Superior temporal gyrus (tissue), 1 donor: ENCODE measurements around the gene PLXNB1.
"Not testable (repeated sequence)": the region's sequence is repeated elsewhere in the genome, so short reads cannot be mapped to it uniquely, and the experiment has no call there.

ENCODE experiments used
- DNase-seq: peaks from one replicate; pipeline ENCODE4 v3.0.0-alpha.2; 2016; ENCODE audit errors: extremely low spot score

PLXNB1 gene

GRCh38 chr3:48463703-48464102 is 33.8 kb upstream of the PLXNB1 start:
- DNase-seq = no peak

DNA sequence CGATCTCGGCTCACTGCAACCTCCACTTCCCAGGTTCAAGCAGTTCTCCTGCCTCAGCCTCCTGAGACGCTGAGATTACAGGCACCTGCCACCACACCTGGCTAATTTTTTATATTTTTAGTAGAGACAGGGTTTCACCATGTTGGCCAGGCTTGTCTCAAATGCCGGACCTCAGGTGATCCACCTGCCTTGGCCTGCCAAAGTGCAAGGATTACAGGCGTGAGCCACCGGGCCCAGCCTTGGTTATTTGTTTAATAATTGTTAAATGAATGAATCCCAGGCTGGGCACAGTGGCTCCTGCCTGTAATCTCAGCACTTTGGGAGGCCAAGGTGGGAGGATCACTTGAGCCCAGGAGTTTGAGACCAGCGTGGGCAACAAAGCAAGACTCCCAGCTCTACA is 31.9 kb upstream of the PLXNB1 start:
- DNase-seq = not testable (repeated sequence)

- DNase-seq = no peak
These were observed 30.6 kb upstream of the PLXNB1 start for GRCh38 chr3:48460517-48460902.

- DNase-seq = no peak
These were observed 30.1 kb upstream of the PLXNB1 start for GRCh38 chr3:48459773-48460516.

DNA sequence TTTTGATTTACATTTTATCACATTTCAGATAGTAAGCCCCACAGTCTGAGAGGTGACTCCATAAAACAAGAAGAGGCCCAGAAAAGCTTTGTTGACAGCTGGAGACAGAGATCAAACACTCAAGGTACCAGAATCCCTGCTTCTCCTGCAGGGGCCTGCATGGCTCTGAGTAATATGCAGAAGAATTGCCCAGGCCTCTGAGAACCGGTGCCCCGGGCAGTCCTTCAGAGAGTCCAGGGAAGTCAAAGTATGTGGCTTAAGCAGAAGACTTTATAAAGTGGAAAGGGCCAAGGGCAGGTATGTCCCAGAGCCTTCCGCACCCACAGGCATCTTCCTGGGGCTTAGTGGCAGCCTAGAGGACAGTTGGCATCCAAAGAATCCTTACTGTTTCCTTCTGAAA is 29.4 kb upstream of the PLXNB1 start:
- no peak for DNase-seq

GRCh38 chr3:48456456-48456855 is 26.6 kb upstream of the PLXNB1 start:
- no peak for DNase-seq

DNA sequence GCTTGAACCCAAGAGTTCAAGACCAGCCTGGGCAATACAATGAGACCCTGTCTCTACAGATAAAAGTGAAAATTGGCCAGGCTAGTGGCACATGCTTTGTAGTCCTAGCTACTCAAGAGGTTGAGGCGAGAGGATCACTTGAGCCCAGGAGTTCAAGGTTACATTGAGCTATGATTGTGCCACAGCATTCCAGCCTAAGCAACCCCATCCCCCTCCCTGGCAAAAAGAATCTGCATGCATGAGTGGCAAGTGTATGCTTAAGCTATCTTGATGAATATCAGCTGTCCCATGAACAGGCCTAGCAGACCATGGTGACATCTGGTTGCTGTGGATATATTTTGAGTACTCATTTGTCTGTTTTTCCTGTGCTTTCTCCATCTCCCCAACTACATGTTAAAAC is 21.4 kb upstream of the PLXNB1 start:
- DNase-seq = no peak

DNA sequence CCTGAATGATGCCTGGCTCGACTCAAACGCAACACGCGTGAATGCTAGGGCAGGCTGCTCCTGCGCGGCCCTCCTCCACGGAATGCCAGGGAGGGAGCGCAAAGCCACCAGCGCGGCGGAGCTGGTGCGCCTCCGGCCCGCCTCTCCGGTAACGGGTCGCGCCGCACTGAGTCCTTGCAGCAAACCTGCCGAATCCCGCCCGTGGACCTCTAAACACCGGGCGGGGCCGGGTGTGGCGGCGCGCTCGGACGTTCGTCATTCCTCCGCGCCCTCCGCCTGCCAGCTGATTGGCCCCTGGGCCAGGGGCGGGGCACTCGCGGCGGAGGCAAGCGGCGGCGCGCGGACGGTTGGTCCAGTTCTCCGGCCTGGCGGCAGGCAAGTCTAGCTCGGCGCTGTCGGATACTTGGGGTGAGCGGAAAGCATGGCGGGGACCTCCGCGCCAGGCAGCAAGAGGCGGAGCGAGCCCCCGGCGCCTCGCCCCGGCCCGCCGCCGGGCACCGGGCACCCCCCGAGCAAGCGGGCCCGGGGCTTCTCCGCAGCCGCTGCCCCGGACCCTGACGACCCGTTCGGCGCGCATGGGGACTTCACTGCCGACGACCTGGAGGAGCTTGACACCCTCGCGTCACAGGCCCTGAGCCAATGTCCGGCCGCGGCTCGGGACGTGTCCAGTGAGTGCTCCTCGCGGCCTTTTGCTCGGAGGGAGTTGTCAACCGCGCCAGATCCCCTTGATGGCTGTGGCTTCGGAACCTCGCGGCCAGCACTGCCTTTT is 16.7 kb upstream of the PLXNB1 start, which contains the start of gene ATRIP:
Gene ATRIP, plus strand, starts transcription at position 313 of the 769 bp plus-strand sequence. Its CDS starts 109 bp downstream, at position 422.
- DNase-seq = peak; percentile 88

DNA sequence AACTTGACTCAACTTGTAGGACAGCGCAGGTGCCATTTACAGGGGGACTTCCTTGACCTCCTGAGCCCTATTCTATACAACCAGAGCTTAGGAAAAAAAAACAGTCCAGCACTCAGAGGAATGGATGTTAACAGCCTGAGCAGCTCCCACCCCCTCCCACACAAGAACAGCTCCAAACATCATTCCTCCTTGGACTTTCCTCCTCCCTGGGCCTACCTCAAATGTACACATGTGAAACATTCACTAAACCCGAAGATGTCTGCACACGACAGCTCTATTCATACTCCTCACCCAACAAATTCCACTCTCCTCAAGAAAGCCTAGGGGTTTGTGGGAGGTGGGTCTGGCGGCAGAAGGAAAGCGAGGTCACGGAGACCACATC is 16.1 kb upstream of the PLXNB1 start:
- DNase-seq = no peak

DNA sequence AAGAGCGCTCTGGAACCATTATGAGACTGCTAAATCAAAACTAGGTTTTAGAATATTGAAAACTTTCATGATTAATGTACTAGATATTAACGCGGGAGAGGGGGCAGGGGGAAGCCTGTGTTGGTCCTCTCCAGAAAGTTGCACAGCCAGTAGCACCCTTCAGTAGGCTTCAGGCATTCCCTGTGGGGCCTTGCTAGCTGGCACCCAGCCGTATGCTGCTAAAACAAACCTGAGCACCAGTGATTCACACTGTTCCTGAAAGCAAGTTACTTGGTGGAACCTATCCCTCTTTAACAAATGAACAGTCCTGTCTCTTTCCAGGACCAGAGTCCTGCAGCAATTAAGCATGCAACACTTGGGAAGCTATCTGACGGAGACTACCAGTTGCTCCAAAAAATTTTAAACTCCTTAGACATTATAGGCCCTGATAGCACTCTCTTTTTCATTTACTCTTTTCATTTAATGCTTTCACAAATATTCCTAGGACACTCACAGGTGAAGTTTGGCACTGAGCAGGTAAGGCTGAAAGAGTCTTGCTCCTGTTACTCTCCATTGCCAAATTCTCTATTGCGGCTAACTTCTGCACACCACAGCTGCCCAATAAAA is 15.5 kb upstream of the PLXNB1 start:
- no peak for DNase-seq

GRCh38 chr3:48441940-48442339 is 12.1 kb upstream of the PLXNB1 start:
- no peak for DNase-seq

GRCh38 chr3:48440590-48440958 is 10.7 kb upstream of the PLXNB1 start:
- no peak for DNase-seq

DNA sequence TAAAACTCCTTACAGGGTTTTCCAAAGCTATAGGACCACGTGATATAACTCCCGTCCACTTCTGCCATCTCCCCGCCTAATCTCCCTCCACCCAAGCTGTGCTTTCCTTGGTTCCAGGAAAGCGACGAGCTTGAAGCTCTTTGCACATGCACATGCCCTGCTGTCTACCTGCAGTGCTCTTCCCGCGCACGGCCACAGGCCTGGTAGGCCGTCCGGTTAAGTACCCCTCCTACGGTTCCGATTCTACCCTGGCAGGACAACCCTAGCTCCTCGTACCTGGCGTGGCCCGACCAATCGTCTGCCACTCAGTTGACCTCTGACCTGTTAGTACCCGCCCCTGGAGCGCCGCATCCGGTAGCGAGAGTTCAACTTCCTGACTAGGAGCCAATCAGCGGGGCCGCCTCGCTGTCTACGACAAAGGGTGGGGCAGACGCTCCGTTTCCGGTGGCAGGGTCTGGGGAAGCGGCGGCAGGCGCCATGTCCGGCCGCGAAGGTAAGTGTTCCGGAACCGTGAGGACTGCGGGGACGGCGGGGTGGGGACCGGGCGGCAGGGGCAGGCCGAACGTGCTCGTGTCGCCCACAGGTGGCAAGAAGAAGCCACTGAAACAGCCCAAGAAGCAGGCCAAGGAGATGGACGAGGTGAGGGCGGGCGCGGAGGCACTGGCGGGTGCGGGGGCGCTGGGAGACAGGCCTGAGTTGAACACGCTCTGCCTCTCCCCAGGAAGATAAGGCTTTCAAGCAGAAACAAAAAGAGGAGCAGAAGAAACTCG is 10.1 kb upstream of the PLXNB1 start, which contains the start of the genes CCDC51 and TMA7:
Gene CCDC51, minus strand, starts transcription at position 300 of the 770 bp plus-strand sequence. CDS start 4,991 bp downstream, outside the sequence.
Gene TMA7, plus strand, starts transcription at position 438 of the 770 bp plus-strand sequence. Its CDS starts 40 bp downstream, at position 478.
- DNase-seq = peak; percentile 99

GRCh38 chr3:48437812-48438211 is 7.9 kb upstream of the PLXNB1 start:
- DNase-seq = no peak

GRCh38 chr3:48436855-48437254 is 7.0 kb upstream of the PLXNB1 start:
- DNase-seq = no peak

DNA sequence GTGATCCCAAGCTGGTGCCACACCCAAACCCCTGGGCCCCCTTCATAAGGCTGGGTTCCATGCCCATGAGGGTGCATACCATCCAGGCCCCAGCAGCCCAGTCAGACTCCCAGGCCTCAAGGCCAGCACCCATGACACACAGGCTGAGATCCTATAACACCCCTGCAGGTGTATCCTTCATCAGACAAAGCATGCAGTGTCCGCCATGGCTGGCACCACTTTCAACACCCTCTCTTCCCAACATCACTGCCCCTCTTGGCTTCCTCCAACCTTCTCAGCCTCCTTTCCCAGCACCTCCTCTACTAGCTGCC is 6.5 kb upstream of the PLXNB1 start:
- no peak for DNase-seq

DNA sequence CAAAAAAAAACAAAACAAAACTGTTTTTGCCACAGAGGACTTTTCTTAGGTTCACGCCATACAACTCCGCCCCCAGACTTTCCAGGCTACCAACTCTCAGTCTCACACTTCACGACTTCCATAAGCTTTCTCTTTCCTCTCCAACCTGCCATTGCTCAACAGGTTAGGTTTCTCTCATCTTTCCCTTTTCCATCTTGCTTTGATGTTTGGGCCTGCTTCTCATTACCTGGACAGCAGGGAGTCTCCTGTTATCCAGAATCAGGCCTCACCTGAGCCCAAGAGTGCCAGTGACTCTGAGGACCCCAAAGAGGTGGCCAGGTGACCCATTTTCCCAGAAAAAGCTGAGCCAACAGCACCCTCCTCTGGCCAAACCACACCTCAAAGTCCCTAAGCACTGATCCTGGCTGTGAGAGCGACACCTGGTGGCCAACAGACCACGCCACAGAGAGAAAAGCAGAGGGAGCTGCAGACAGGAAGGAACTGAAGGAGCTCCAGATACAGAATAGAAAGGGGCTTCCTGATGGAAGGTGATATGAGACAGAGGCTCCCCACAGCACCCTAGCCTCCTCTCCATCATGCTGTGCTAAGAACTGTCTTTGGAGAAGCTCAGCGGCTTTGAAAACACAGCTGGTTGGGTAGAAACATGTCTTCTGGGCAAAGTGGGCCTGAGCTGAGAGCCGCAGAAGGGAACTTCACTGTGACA is 6.0 kb upstream of the PLXNB1 start:
- DNase-seq = peak; percentile 95

DNA sequence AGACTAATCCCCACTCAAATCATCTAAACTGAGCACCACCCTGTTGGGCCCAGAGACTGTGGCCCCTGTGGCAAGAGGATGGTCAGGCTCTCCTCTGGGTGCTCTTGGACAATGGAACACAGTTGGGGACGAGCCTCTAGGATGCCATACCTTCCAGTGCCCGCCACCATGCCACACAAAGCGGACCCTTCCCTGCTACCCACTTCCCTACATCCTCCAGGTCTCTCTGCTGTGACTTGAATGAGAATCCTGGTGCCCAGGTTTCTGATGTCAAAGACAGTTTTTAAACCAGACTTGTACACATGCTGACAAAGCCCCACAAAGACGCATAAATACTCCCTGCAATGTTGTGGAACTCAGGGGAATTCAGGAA is 5.3 kb upstream of the PLXNB1 start:
- no peak for DNase-seq

GRCh38 chr3:48434591-48435222 is 4.8 kb upstream of the PLXNB1 start:
- DNase-seq = no peak

DNA sequence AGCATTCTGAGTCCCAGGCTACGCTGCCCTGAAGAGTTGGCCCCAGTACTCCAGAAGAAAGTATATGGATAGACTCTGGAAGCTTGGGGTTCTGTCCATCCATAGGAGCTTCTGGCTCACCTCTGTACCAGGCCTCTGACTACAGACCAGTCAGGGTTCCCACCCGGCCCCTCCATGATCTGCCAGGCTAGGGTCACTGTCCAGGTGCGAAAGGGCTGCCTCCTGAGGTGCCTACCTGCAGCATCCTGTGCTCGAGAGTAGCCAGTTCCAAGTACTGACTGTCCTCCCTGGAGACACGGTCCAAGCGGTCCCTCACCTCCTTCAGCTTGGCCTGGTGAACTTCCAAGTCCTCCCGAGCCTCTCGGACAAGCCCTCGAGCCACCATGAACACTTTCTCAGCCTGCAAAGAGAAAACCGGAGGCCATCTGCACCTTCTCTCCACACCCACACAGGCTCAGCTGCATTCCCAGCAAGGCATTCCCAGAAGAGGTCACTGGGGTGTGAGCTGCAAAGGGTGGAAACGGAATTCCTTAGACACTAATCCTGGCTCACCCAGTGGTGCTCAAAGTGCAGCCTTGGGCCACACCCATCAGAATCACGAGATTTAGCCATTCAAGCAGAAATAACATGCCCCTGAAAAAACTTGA is 3.7 kb upstream of the PLXNB1 start:
- DNase-seq = no peak
